ENCODE data around the gene TNFRSF14. TPM values are rescaled to one million over a fixed set of nuclear protein-coding genes. Genes with fewer than 3 reads are reported as not detected.

TNFRSF14 gene
- total and polyA plus RNA-seq, 2 experiments from 2014 or later, result not detected

GRCh38 chr1:2590233-2591141, 34.3 kb downstream of the TNFRSF14 start (continued):
- TF ChIP-seq ZNF462 (CRISPR knock-in tag; IDR thresholded peaks at IDR 0.05) (no peak), CTCF (conservative IDR thresholded peaks at IDR 0.05; ENCODE audit: low read depth in 2 of 2) (no peak), ZNF331 (CRISPR knock-in tag; IDR thresholded peaks at IDR 0.05; ENCODE audit: low read depth) (no peak), NANOG (IDR thresholded peaks at IDR 0.05; ENCODE audit: borderline replicate concordance) (no peak), EZH2 (IDR thresholded peaks at IDR 0.05; ENCODE audit: low read depth, unreplicated experiment) (no peak), EZH2phosphoT487 (IDR thresholded peaks at IDR 0.05; ENCODE audit: unreplicated experiment) (no peak), ZNF114 (CRISPR knock-in tag; IDR thresholded peaks at IDR 0.05) (no peak), POLR2AphosphoS5 (IDR thresholded peaks at IDR 0.05; ENCODE audit: low read depth) (no peak), ETS1 (IDR thresholded peaks at IDR 0.05) (no peak)
